SK-N-SH treated with all-trans-retinoic acid at 6 μM for 48 hours (cell line): ENCODE results near the gene NALCN.

Experiments used
- CREB5 ChIP-seq: fragments of 250-450 bp; sonication (Bioruptor Pico); IDR thresholded peaks from 2 replicates; pipeline ENCODE4 v1.5.1; 2020; ENCODE audit warnings: low read depth, mild to moderate bottlenecking, moderate library complexity
- CSRNP3 ChIP-seq: fragments of 250-450 bp; sonication (Bioruptor Pico); IDR thresholded peaks from 2 replicates; pipeline ENCODE4 v1.5.1; 2021; ENCODE audit warnings: mild to moderate bottlenecking, moderate library complexity
- PATZ1 ChIP-seq: fragments of 250-450 bp; sonication (Bioruptor Pico); IDR thresholded peaks from 2 replicates; pipeline ENCODE4 v1.8.0; 2020; ENCODE audit warnings: mild to moderate bottlenecking, moderate library complexity, borderline replicate concordance
- POU6F1 ChIP-seq: fragments of 250-450 bp; sonication (Bioruptor Pico); IDR thresholded peaks from 2 replicates; pipeline ENCODE4 v1.8.0; 2021; ENCODE audit warnings: low read depth, mild to moderate bottlenecking, moderate library complexity, borderline replicate concordance
- PPARA ChIP-seq: fragments of 250-450 bp; sonication (Bioruptor Pico); IDR thresholded peaks from 2 replicates; pipeline ENCODE4 v1.5.0; 2020; ENCODE audit warnings: mild to moderate bottlenecking, borderline replicate concordance
- SNAI2 ChIP-seq: fragments of 250-450 bp; sonication (Bioruptor Pico); IDR thresholded peaks from 2 replicates; pipeline ENCODE4 v1.5.0; 2020; ENCODE audit warnings: mild to moderate bottlenecking, moderate library complexity
- TOX ChIP-seq: fragments of 250-450 bp; sonication (Bioruptor Pico); IDR thresholded peaks from 2 replicates; pipeline ENCODE4 v1.8.0; 2021; ENCODE audit warnings: mild to moderate bottlenecking, moderate library complexity, borderline replicate concordance
- ZFP3 ChIP-seq: fragments of 250-450 bp; sonication (Bioruptor Pico); IDR thresholded peaks from 2 replicates; pipeline ENCODE4 v1.5.0; 2020; ENCODE audit warnings: mild to moderate bottlenecking, moderate library complexity
- ZFP30 ChIP-seq: fragments of 450-650 bp; formaldehyde crosslinking; IDR thresholded peaks from 2 replicates; pipeline ENCODE4 v1.5.0; 2022; ENCODE audit warnings: mild to moderate bottlenecking, moderate library complexity
- ZNF70 ChIP-seq: fragments of 450-650 bp; formaldehyde crosslinking; IDR thresholded peaks from 2 replicates; pipeline ENCODE4 v1.5.0; 2020; ENCODE audit warnings: mild to moderate bottlenecking, moderate library complexity
- ZNF8 ChIP-seq: fragments of 450-650 bp; formaldehyde crosslinking; IDR thresholded peaks from 2 replicates; pipeline ENCODE4 v1.5.0; 2020; ENCODE audit warnings: mild to moderate bottlenecking, moderate library complexity

- TF ChIP-seq POU6F1 (CRISPR knock-in tag) (no peak), PPARA (CRISPR knock-in tag) (no peak), ZFP30 (CRISPR knock-in tag) (no peak), CREB5 (no peak), PATZ1 (CRISPR knock-in tag) (no peak), SNAI2 (CRISPR knock-in tag) (no peak), ZNF8 (CRISPR knock-in tag) (no peak), CSRNP3 (no peak), ZFP3 (CRISPR knock-in tag) (no peak), ZNF70 (CRISPR knock-in tag) (no peak), TOX (CRISPR knock-in tag) (no peak)
Observed at GRCh38 chr13:101326710-101327109, 89.6 kb downstream of the NALCN start.
